ENCODE data around the gene PHLPP1.
A peak's percentile ranks its signal among the peaks of the same experiment; 100 is the strongest.

Gene PHLPP1

GRCh38 chr18:62812242-62812641 lies 96.9 kb downstream of the PHLPP1 start:
- DNase-seq: no peak

DNA sequence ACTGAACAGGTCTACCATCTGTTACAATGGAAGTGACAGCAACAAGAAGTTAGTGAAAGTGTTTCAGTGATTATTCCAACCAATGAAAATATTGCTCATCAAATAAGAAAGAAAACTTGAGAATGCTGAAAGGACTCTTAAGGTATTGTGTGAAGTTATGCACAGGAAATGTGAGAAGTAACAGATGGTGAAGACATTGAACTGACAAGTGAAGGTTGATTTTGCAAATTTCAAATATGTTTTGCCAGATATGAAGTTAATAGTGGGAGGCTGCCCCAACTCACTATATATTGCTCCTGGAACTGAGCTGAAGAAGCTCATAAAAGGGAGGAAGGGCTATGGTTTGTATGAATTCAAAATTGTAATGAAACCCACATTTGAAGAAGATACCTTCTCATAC lies 97.5 kb downstream of the PHLPP1 start:
- no peak for DNase-seq

- no peak for DNase-seq
These were observed 98.9 kb downstream of the PHLPP1 start for GRCh38 chr18:62814132-62814759.

GRCh38 chr18:62825382-62825781 lies 110.0 kb downstream of the PHLPP1 start:
- DNase-seq: no peak

- DNase-seq: no peak
These were observed 112.1 kb downstream of the PHLPP1 start for GRCh38 chr18:62827397-62827796.

DNA sequence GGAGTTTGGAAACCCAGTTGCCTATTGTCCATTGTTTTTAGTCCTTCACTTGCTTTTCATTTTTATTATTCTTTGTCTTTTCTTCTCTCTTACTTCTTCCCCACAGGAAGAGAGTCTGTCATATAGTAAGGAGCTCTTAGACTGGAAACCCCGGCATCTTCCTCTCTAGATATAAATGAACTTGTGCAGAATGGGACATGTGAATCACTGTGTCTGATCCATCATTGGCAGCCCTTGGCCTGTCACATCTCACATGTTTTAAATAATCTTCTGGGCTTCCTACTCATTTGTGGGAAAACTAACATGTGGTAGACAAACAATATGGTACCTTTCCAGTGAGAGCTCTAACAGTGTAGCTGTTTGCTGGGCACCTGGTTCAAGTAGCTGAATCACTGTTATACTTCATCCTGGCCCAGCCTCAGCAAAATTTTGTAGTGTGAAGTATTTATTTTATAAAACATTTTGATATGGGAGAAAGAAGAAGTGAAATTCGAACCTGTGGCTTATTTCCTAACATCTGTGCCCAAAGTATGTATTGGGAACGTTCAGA lies 112.8 kb downstream of the PHLPP1 start:
- no peak for DNase-seq

DNA sequence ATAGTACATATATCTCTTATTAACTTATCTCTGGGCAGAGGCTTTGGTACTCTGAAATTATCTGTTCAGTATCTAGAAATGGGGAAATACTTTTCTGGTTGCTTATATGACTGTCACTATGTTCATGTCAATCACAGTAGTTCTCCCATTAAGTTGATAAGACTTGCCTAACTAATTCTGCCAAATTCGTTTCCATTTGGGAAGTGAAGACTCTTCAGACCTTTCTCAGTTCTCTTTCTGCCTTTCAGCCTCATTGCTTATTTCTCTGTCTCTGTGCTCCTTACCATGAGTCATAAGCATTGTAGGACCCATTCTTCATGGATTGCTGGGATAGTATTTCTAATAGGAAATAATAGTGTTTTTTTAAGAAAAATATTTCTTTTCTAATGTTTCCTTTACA lies 113.5 kb downstream of the PHLPP1 start:
- DNase-seq: no peak

DNA sequence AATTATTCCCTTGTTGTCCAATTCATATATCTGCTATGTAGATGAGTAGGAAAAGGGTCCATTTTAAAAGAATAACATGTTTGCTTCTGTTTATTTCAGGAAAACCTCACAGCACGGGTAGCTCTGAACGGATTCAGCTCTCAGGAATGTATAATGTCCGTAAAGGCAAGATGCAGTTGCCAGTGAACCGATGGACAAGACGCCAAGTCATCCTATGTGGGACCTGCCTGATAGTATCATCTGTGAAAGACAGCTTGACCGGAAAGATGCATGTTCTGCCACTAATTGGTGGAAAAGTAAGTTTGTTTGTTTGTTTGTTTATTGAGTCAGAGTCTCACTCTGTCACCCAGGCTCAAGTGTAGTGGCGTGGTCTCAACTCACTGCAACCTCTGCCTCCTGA lies 114.6 kb downstream of the PHLPP1 start:
- no peak for DNase-seq

DNA sequence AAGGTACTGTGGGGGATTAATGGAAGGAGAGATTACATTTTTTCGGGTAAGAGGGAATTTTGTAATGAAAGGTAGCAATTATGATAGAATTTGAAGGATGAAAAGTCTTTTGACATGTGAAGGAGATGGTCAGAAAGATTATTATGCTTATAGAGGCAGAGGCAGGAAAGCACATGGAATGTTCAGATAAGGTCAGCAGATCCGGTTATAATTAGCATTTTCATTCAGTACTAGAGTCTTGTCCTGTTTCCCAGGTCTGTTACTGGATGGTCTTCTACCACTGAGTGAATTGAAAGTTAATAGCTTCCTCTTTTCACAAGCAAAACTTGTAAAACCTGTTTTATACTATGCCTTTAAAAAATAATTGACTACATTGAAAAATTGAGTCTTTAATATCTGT lies 116.9 kb downstream of the PHLPP1 start:
- DNase-seq: no peak

- no peak for DNase-seq
These were observed 118.2 kb downstream of the PHLPP1 start for GRCh38 chr18:62833494-62833893.

DNA sequence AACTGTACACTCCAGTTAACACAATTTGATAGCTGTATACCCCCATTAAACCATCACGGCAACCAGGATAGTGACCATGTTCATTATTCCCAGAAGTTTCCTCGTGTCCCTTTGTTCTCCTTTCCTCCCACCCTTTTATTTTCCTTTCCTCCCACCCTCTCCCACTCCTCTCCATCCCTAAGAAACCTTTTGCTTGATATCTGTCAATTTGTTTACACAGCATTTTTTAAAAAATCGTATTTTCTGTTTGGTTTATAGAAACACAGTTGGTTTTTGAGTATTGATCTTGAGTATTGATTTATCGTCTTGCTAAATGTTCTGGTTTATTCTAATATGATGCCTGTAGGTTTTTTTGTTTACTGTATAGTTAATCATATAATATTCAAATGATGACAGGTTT lies 119.4 kb downstream of the PHLPP1 start:
- DNase-seq: no peak

DNA sequence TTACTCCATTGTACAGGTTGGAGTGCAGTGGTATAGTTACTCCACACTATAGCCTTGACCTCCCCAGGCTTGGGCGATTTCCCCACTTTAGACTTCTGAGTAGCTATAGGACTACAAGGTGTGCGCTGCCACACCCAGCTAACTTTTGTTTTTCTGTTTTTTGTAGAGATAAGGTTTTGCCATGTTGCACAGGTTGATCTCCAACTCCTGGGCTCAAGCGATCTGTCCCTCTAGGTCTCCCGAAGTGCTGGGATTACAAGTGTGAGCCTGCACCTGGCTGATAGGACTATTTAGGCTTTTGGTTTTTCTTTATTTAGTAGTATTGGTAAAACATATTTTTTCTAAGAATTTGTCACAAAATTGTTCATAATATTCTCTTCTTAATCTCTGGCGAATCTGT lies 121.7 kb downstream of the PHLPP1 start:
- no peak for DNase-seq

GRCh38 chr18:62838475-62839098 lies 123.2 kb downstream of the PHLPP1 start:
- no peak for DNase-seq

- DNase-seq: no peak
These were observed 124.8 kb downstream of the PHLPP1 start for GRCh38 chr18:62839874-62840713.

GRCh38 chr18:62841405-62841804 lies 126.1 kb downstream of the PHLPP1 start:
- no peak for DNase-seq

GRCh38 chr18:62842898-62843297 lies 127.6 kb downstream of the PHLPP1 start:
- DNase-seq: no peak

GRCh38 chr18:62844850-62845643 lies 129.7 kb downstream of the PHLPP1 start:
- DNase-seq: peak in 1 of 4 experiments; percentile 13

DNA sequence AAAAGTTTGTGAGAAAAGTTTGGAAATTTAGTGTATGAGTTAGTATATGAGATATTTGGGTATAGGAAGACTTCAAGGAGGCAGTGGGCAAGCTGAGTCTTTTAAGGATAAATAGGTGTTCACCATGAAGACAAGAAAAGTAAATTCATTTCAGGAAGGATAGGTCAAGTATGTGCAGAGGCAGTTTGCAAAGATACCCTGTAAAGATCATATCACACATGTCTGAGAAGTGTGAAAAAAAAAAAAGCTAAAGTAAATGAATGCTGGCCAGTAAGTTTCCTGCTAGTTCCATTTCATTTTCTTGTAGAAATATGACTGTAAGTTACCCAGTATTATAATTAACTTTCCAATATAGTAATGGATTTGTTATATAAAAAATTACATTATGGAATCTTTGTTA lies 131.0 kb downstream of the PHLPP1 start:
- DNase-seq: no peak

DNA sequence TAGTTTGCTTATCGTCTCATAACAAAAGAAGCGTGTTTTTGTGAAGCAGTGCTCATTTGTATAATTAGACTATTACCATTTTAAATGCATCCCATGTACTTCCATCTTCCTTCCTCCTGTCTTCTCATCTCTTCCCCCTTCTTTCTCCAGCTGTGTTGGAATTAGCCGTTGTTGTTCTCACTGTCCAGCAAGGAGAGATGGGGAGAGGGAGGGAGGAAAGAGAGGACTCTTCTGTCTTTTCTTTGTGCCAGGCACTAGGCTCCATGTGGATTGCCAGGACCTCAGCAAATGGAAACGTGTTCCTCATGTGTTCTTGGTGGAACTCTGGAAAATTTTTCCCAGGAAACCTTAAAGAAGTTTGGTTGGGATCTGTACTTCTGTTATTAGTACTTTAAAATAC lies 131.7 kb downstream of the PHLPP1 start:
- no peak for DNase-seq

- DNase-seq: no peak
These were observed 133.6 kb downstream of the PHLPP1 start for GRCh38 chr18:62848946-62849345.

DNA sequence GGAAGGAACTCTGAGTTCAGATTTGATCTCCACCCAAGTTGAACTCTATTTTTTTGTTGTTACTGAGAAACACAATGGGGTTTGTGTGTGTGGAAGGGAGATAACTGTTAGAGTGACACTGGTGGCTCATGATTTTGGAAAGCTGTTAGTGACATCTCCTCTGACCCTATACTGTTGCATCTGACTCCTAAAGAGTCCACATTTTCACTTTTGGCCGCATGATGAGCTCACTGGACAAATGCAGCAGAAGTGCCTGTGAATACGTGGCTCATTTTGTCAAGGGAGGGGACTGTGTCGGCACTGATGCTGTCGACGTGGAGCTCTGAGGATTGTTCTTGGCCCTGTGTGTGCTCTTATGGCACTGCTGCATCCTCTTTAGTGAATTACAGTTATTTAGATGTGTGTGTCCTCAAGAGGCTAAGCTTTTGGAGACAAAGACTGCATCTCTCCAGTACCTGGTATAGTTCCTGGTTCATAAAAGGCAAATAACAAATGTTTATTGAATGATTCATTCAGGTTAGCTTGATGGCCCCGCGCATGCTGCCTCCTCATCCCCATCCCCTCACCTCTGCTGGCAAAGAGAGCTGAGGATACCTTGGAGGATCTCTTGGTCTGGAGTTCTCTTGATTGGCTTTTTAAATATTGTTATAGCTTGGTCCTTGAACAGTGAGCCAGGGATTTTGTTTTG lies 135.4 kb downstream of the PHLPP1 start:
- no peak for DNase-seq

GRCh38 chr18:62852851-62853250 lies 137.5 kb downstream of the PHLPP1 start:
- no peak for DNase-seq

Measured in activated CD4-positive, CD25-positive, alpha-beta regulatory T cell (primary cell).